ENCODE data around the gene PDHB. TPM values are rescaled to one million over a fixed set of nuclear protein-coding genes. Genes with fewer than 3 reads are reported as not detected.
A peak's percentile ranks its signal among the peaks of the same experiment; 100 is the strongest.

PDHB gene
- total and polyA plus RNA-seq, 2 of the 13 experiments (the other 11 are each of a cell fraction or from before 2014, with no cell fraction given), result 108 to 153 TPM

GRCh38 chr3:58462829-58463180 is 29.2 kb upstream of the PDHB start (continued):
- TF ChIP-seq NFAT5 (CRISPR knock-in tag; IDR thresholded peaks at IDR 0.05) (no peak), ZNF18 (CRISPR knock-in tag; IDR thresholded peaks at IDR 0.05; ENCODE audit: insufficient replicate concordance) (peak; percentile 2), IKZF5 (CRISPR knock-in tag; IDR thresholded peaks at IDR 0.05) (no peak), SIN3A (IDR thresholded peaks at IDR 0.05; ENCODE audit: borderline replicate concordance, low read depth, low read length) (no peak), TBX3 (IDR thresholded peaks at IDR 0.05; ENCODE audit: borderline replicate concordance) (no peak), TFDP1 (CRISPR knock-in tag; IDR thresholded peaks at IDR 0.05; ENCODE audit: borderline replicate concordance) (no peak), SP5 (CRISPR knock-in tag; IDR thresholded peaks at IDR 0.05; ENCODE audit: borderline replicate concordance, low read depth) (no peak), POLR2A (IDR thresholded peaks at IDR 0.05; ENCODE audit: insufficient read depth in 1 of 2, low read depth in 2 of 2, low read length in 2 of 2) (peak in 1 of 2 experiments; percentile 8; a peak in 1 of 4 replicates), ZNF589 (CRISPR knock-in tag; conservative IDR thresholded peaks at IDR 0.05) (no peak), FOXC1 (CRISPR knock-in tag; IDR thresholded peaks at IDR 0.05; ENCODE audit: borderline replicate concordance) (0 out of 2 replicates have a peak, but pooled peaks have one; percentile 43), ZBTB7B (CRISPR knock-in tag; IDR thresholded peaks at IDR 0.05) (no peak), ZNF687 (CRISPR knock-in tag; IDR thresholded peaks at IDR 0.05) (peak; percentile 14; the same call in 1 of the 2 replicates), SMARCE1 (IDR thresholded peaks at IDR 0.05; ENCODE audit: borderline replicate concordance) (no peak), ZNF652 (CRISPR knock-in tag; IDR thresholded peaks at IDR 0.05; ENCODE audit: borderline replicate concordance, low read depth) (peak; percentile 98), FOXJ3 (CRISPR knock-in tag; IDR thresholded peaks at IDR 0.05; ENCODE audit: borderline replicate concordance) (no peak), U2AF2 (IDR thresholded peaks at IDR 0.05; ENCODE audit: low read depth, low read length) (no peak), ZNF773 (CRISPR knock-in tag; IDR thresholded peaks at IDR 0.05; ENCODE audit: borderline replicate concordance) (no peak)

All from HepG2 (cell line).